ENCODE results near the gene NRG3. TPM values are rescaled to one million over a fixed set of nuclear protein-coding genes. Genes with fewer than 3 reads are reported as not detected.

Gene NRG3
- total RNA-seq, 1 experiment from 2014 or later = not detected

- H3K36me3 ChIP-seq (ENCODE audit: control insufficient read depth in 1 of 2, insufficient read depth in 2 of 2, low read length in 2 of 2) = no peaks in the 10 kb centered on the region
- RAD21 ChIA-PET (ENCODE audit: low non-redundant PET in 1 of 2, low total read pairs in 2 of 2, uncharacterized antibody in 2 of 2, unreplicated experiment in 2 of 2) = no interaction called here
- TF ChIP-seq ZFX (IDR thresholded peaks at IDR 0.05) (no peak), SP1 (IDR thresholded peaks at IDR 0.05; ENCODE audit: low read depth) (no peak), CTCF (IDR thresholded peaks at IDR 0.05 in 2 of 3, conservative IDR thresholded peaks at IDR 0.05 in 1 of 3; ENCODE audit: borderline replicate concordance in 1 of 3, insufficient read depth in 1 of 3, low read depth in 2 of 3, low read length in 2 of 3) (no peak), REST (IDR thresholded peaks at IDR 0.05; ENCODE audit: low read depth) (no peak), MAX (IDR thresholded peaks at IDR 0.05) (no peak), POLR2AphosphoS5 (IDR thresholded peaks at IDR 0.05; ENCODE audit: low read depth, low read length) (no peak), SRF (IDR thresholded peaks at IDR 0.05; ENCODE audit: low read depth) (no peak), SIN3A (IDR thresholded peaks at IDR 0.05; ENCODE audit: low read depth) (no peak), EGR1 (IDR thresholded peaks at IDR 0.05; ENCODE audit: low read depth) (no peak), CBX3 (IDR thresholded peaks at IDR 0.05; ENCODE audit: low read depth) (no peak), EZH2 (IDR thresholded peaks at IDR 0.05) (no peak), JUND (IDR thresholded peaks at IDR 0.05) (no peak), POLR2A (IDR thresholded peaks at IDR 0.05; ENCODE audit: borderline replicate concordance, extremely low read depth, insufficient read depth, insufficient read length) (no peak), FOSL1 (IDR thresholded peaks at IDR 0.05; ENCODE audit: low read depth) (no peak), TCF7L2 (IDR thresholded peaks at IDR 0.05; ENCODE audit: borderline replicate concordance, extremely low read depth, insufficient read depth, insufficient read length) (no peak), ELF1 (IDR thresholded peaks at IDR 0.05; ENCODE audit: borderline replicate concordance, low read depth) (no peak), RAD21 (IDR thresholded peaks at IDR 0.05; ENCODE audit: low read depth) (no peak)
- no peaks in the 10 kb centered on the region for H3K27me3 ChIP-seq (ENCODE audit: insufficient read depth, low read length)
- BruUV-seq (replicated peaks) = no TSS peak
- no peak overlapping the region for H3K4me2 ChIP-seq (ENCODE audit: low read length)
- intact Hi-C loops (cut with micrococcal nuclease) = no loop called here
- H3K9me3 ChIP-seq (ENCODE audit: control insufficient read depth in 1 of 2, insufficient read depth in 1 of 2, low read depth in 1 of 2, low read length in 2 of 2) = peaks cover 12 to 13% of the 10 kb centered on the region in 2 experiments; a peak in 3 of 4 replicates
- no peaks in the 10 kb centered on the region for H4K20me1 ChIP-seq (ENCODE audit: insufficient read depth)
- H3K27ac ChIP-seq (ENCODE audit: low read depth, low read length) = no peak overlapping the region
- H3K4me3 ChIP-seq (replicated peaks in 1 of 2; ENCODE audit: low read depth in 1 of 2, low read length in 2 of 2) = no peak overlapping the region
- DNase-seq (ENCODE audit: low read depth, low spot score) = no peak
- no peak overlapping the region for H3K9ac ChIP-seq (ENCODE audit: low read length)
- POLR2A ChIA-PET = no interaction called here
- no peak for ATAC-seq
- no peak overlapping the region for H2AFZ ChIP-seq (ENCODE audit: low read depth, low read length, poor library complexity, severe bottlenecking)
- H3K79me2 ChIP-seq (ENCODE audit: insufficient read depth, low read length) = no peaks in the 10 kb centered on the region
- H3K4me1 ChIP-seq (ENCODE audit: control insufficient read depth in 1 of 2, insufficient read depth in 2 of 2, low read length in 2 of 2) = no peaks in the 10 kb centered on the region
- CTCF ChIA-PET = no interaction called here
- H3K9me2 ChIP-seq (ENCODE audit: insufficient read depth) = no peaks in the 10 kb centered on the region
These were observed 88.6 kb downstream of the NRG3 start for GRCh38 chr10:81963606-81964005.
